Measurements from ENCODE around the gene E2F4.

DNA sequence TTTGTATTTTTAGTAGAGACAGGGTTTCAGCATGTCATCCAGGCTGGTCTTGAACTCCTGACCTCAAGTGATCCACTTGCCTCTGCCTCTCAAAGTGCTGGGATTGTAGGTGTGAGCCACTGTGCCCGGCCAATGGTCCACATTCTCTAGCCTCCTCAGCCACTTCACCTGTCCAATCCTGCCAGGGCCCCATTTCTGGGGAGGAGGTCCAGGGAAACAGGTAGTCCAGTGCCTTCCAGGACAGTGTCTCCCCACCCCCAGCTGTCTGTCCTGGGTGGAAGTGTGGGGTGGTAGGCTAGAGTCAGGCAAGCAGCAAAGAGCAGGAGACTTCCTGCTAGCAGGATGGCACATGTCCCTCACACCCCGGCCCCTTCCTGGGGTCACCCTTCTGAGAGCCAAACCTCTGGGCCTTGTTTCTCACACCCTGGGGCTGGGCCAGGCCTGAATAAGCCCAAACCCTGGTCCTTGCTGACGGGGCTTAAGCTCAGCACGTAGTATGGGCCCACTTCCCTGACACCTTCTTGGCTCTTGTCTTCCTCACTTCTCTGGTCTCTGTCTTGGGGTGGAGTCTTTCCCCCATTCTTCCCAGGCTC, 50.3 kb downstream of the E2F4 start:
- TF ChIP-seq, protein P1, sequence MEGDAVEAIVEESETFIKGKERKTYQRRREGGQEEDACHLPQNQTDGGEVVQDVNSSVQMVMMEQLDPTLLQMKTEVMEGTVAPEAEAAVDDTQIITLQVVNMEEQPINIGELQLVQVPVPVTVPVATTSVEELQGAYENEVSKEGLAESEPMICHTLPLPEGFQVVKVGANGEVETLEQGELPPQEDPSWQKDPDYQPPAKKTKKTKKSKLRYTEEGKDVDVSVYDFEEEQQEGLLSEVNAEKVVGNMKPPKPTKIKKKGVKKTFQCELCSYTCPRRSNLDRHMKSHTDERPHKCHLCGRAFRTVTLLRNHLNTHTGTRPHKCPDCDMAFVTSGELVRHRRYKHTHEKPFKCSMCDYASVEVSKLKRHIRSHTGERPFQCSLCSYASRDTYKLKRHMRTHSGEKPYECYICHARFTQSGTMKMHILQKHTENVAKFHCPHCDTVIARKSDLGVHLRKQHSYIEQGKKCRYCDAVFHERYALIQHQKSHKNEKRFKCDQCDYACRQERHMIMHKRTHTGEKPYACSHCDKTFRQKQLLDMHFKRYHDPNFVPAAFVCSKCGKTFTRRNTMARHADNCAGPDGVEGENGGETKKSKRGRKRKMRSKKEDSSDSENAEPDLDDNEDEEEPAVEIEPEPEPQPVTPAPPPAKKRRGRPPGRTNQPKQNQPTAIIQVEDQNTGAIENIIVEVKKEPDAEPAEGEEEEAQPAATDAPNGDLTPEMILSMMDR (IDR thresholded peaks at IDR 0.05; ENCODE audit: low read depth, low read length): no peak
- no peak for TF ChIP-seq POLR2A (IDR thresholded peaks at IDR 0.05; ENCODE audit: extremely low read depth, insufficient read length)
- TF ChIP-seq MYC (IDR thresholded peaks at IDR 0.05; ENCODE audit: low read depth, low read length): no peak
- TF ChIP-seq, protein P2, sequence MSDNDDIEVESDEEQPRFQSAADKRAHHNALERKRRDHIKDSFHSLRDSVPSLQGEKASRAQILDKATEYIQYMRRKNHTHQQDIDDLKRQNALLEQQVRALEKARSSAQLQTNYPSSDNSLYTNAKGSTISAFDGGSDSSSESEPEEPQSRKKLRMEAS (IDR thresholded peaks at IDR 0.05; ENCODE audit: low read depth, low read length): no peak

Data from NB4 (cell line).